HTR-8/SVneo (cell line): ENCODE results near the gene NFAT5.
"Not testable (repeated sequence)": the region's sequence is repeated elsewhere in the genome, so short reads cannot be mapped to it uniquely, and the experiment has no call there.

Source experiments
- DNase-seq: peaks from one replicate; pipeline ENCODE4 v3.0.0; 2011; ENCODE audit warnings: low spot score, mixed read lengths; ENCODE audit not compliant: insufficient read length
- FAIRE-seq: peaks from 2 replicates; lab custom pipeline; 2011; peaks lifted over from hg19 to GRCh38; lab: Jason Lieb, UNC

NFAT5 gene, protein sequence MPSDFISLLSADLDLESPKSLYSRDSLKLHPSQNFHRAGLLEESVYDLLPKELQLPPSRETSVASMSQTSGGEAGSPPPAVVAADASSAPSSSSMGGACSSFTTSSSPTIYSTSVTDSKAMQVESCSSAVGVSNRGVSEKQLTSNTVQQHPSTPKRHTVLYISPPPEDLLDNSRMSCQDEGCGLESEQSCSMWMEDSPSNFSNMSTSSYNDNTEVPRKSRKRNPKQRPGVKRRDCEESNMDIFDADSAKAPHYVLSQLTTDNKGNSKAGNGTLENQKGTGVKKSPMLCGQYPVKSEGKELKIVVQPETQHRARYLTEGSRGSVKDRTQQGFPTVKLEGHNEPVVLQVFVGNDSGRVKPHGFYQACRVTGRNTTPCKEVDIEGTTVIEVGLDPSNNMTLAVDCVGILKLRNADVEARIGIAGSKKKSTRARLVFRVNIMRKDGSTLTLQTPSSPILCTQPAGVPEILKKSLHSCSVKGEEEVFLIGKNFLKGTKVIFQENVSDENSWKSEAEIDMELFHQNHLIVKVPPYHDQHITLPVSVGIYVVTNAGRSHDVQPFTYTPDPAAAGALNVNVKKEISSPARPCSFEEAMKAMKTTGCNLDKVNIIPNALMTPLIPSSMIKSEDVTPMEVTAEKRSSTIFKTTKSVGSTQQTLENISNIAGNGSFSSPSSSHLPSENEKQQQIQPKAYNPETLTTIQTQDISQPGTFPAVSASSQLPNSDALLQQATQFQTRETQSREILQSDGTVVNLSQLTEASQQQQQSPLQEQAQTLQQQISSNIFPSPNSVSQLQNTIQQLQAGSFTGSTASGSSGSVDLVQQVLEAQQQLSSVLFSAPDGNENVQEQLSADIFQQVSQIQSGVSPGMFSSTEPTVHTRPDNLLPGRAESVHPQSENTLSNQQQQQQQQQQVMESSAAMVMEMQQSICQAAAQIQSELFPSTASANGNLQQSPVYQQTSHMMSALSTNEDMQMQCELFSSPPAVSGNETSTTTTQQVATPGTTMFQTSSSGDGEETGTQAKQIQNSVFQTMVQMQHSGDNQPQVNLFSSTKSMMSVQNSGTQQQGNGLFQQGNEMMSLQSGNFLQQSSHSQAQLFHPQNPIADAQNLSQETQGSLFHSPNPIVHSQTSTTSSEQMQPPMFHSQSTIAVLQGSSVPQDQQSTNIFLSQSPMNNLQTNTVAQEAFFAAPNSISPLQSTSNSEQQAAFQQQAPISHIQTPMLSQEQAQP (N-terminal part only)

DNA sequence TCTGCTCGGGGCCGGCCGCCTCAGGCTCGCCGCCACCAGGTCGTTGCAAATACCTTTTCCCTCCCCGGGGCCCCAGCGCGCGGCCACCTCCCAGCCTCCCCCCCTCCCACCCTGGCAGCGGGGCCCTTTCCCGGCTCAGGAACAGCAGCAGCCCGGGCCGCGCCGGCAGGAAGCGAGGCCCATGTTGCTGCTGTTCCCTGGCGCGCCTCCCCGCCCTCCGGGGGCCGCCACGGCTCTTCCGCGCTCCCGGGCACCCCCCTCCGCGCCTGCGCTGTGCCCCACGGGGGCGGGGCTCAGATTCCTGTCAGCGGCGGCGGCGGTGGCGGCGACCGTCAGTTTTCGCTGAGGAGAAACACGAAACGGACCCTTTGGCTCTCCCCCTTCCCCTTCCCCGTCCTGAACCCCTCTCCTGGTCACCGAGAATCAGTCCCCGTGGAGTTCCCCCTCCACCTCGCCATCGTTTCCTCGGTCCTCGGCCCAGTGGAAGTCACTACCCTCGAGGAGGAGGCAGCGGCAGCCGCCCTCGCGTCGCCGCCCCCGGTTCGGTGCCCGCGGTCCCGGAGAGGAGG, at the start of gene NFAT5:
TSS of gene NFAT5 (plus strand) at position 296 of the 569 bp plus-strand sequence. CDS start 336 bp downstream, outside the sequence.
- FAIRE-seq (peak; percentile 38), DNase-seq (peak; percentile 89)

DNA sequence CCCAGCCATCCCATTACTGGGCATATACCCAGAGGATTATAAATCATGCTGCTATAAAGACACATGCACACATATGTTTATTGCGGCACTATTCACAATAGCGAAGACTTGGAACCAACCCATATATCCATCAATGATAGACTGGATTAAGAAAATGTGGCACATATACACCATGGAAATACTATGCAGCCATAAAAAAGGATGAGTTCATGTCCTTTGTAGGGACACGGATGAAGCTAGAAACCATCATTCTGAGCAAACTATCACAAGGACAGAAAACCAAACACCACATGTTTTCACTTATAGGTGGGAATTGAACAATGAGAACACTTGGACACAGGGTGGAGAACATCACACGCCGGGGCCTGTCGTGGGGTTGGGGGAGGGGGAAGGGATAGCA, 47.9 kb upstream of the NFAT5 start:
- DNase-seq, FAIRE-seq: not testable (repeated sequence)

DNA sequence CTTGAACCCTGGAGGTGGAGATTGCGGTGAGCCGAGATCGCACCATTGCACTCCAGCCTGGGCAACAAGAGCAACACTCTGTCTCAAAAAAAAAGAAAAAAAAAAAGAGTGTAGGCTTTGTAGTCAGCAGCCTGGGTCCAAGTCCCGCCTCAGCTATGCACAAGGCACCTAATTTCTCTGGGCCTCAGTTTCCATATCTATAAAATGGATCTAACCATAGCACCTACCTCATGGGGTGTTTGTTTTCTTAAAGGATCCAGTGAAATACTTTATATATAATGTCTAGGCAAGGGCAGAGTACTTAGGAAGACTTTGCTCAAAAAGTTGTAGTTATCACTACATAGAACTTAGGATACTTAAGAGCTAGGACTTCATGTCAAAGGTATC, 45.4 kb upstream of the NFAT5 start:
- no peak for FAIRE-seq
- no peak for DNase-seq

DNA sequence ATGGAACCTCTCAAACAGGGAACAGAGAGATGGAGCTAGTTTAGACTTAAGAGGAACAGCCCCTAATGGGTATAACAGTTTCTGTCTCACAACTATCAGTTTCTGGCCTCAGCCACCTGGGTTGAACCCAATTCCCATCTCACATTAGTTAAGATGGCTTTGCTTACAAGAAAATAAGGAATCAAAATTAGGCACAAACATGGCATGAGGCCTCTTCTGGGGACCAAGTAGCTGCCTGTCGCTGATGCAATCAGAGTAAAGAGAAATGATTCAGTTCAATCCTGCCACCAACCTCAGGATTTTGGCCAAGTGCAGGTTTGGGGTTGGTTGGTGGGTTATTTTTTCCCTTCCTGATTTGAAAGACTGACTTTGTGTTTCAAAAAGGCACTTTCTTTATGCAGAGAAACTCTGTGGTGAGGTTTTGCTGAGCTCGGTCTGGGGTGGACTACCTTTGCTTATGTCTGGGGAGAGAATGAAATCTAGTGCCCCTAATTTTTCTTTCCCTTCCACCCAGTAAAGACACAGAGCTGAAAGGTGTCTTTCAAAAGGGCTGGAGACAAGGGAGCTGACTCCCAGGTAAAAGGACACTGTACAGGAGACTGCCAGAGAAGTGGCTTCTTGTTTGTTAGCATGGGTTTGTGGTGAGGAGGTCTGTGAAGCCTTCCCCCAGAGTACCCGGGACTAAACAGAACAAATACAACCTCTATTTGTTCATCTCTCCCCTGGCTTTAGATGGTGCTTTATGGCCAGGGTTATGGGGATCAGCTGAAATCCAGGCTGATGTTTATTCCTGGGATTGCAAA, 44.8 kb upstream of the NFAT5 start:
- FAIRE-seq (no peak), DNase-seq (no peak)

DNA sequence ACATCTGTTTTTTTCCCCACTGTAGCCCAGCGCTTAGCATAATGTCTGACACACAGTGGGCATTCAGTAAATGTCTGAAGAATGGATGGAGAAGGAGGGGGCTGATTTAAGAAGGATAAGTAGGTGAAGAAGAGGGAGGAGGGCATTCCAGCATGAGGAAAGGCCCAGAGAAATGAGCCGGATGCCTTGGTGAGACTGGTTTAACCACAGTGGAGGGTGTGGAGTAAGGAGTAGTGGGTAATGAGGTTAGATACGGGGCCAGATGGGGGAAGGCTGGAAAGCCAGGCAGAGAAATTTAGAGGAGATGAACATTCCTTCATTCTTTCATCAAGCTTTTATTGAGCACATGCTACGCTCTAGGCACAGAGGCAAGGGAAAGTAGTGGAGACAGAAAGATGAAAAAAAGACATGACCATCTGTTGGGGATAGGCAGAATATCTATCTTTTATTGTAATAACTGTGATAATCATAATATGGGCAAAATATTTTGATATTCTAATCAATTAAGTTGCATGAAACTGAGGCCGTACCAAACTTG, 43.7 kb upstream of the NFAT5 start:
- FAIRE-seq (no peak), DNase-seq (no peak)

DNA sequence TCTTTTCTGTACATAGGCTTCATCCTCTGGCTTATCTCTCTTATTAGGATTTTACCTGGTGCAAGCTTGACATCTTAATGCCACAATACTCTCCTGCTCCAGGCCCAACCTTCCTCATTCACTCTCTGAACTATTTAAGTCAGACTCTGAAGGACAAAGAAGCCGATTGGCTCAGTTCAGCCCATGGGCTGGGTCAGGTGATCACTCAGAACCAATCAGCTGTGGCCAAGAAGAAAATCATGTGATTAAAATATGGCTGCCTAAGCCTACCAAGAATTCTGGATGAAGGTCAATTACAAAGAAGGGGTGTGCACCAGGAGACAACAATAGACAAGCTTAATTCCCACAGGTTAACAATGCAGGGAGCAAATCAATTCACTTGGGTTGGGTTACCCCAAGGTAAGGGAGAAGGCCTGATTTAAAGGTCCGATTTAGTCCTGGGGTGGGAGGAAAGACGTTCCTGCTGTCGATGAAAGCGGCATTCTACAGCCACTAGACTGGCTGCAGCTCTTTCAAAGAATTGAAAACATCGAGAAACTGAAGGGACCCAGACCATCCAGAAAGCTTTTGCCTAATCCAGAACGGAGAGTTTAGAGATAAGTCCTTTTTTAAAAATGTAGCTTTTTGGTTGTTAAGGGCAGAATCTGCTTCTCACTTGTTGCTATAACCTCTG, 42.9 kb upstream of the NFAT5 start:
- FAIRE-seq: no peak
- no peak for DNase-seq

DNA sequence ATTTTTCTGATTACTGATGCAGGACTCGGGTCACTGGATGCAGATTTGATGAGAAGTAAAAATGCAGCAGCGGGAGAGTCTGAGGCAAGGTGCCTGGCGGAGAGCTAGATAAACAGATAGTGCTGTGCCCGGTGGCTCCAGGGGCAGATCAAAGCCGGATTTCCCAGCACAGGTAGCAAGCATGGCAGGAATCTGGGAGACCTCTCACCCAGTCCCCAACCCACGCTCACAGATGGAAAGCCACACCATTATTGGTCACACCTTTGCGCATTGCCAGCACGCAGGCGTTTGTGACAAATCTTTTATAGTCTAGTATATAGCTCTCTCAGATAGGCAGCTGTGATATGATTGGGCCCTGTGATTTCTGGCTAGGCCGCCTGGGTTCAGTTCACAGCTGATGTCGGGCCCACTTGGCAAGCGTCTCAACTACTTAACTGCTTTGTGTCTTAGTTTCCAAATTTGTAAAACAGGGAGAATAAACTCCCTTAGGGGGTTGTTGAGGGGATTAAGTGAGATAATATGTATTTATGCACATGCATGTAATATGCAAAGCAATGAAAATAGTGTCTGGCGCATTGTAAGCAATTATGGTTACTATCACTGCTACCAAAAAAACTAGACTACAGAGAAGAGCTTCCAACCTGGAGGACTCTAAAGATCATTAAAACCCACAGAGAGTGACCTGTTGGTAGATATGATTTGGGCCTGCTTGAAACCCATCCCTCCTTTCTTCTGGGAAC, 42.0 kb upstream of the NFAT5 start:
- FAIRE-seq (no peak), DNase-seq (no peak)

DNA sequence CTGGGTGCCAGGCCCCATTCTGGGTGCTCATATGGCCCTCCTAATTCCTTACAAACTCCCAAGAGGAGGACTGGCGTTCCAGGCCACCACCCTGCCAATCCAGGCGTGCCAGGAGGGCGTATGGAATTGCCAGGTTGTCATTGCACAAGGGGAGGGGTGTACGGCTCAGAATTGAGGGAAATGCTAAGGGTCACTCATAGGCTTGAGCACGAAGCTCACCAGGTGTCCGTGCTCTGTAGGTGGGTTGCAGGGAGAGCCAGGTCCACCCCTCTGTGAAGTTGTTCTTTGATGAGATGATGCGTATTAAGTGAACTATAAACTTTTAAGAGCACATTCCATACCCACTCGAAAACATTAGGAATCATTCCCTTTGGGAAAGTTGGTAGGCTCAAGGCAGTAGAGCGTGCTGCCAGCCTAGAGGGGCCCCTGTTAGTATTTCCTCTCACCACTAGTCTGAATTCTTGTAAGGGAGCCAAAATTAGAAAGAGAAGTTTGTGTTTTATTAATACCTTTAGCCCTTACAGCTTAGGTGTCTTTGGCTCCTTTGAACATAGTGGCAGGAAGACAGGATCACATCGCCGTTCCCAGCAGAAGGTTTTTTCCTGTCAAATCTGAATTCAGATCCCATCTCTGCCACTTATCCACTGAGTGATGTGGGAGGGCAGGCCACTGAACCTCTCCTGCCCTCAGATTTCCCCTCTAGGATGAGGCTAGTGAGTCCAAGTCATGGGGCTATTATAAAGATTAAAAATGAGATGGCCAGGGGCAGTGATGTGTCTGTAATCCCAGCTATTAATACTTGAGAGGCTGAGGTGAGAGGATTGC, 38.7 kb upstream of the NFAT5 start:
- no peak for FAIRE-seq
- DNase-seq: no peak

DNA sequence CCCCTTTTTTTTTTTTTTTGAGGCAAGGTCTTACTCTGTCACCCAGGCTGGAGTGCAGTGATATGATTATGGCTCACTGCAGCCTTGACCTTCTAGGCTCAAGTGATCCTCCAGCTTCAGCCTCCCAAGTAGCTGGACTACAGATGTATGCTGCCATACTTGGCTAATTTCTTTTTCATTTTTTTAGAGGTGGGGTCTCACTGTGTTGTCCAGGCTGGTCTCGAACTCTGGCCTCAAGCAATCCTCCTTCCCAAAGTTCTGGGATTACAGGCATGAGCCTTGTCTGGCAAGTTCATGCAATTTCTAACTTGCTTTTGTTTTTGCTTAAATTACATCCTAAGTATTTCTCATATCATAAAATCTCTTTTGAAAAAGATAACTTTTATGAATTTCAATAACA, 33.8 kb upstream of the NFAT5 start:
- no peak for DNase-seq
- no peak for FAIRE-seq

DNA sequence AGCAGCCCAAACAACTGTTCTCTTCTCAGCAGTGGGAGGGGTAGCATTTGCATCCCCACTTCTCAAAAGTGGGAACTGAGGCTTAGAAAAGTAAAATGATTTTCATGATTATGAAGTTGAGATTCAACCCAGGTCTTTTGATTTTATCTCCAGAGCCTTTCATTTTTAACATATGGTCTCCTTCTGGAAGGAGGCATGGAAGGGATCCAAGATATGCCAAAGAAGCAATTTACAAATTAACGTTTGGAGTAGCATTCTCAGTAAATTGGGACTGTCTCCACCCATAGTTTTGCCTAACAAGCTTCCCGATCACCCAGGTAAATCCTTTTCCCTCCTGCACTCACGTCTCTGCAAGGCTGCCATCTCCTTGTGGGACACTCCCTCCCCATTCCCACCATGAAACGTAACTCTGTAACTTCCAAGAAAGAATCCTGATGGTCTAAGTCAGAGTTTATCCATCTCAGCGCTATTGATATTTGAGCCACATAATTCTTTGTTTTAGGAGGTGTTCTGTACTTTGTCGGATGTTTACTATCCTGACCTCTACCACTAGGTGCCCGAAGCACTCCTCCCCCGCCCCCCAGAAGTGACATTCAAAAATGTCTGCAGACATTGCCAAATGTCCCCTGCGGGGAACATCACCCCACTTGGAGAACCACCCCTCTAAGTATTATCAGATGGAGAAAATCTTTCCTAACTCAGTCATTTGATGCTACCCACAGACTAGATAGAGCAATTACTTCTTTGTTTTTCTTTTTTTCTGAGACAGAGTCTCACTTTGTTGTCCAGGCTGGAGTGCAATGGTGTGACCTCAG, 32.9 kb upstream of the NFAT5 start:
- no peak for DNase-seq
- FAIRE-seq: no peak

DNA sequence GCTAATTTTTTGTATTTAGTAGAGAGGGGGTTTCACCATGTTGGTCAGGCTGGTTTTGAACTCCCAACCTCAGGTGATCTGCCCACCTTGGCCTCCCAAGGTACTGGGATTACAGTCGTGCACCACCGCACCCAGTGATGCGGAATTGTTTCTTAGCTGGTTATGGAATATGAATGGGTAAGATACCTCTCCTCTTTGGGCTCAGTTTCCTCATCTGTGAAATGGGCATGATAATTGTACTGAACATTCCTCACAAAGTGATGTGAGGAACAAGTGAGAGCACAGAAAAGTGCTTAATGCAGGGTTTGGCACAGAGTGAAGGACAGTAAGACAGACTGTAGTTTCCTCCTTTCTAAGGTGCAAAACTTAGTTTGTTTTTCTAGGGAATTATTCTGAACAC, 31.0 kb upstream of the NFAT5 start:
- no peak for FAIRE-seq
- no peak for DNase-seq

DNA sequence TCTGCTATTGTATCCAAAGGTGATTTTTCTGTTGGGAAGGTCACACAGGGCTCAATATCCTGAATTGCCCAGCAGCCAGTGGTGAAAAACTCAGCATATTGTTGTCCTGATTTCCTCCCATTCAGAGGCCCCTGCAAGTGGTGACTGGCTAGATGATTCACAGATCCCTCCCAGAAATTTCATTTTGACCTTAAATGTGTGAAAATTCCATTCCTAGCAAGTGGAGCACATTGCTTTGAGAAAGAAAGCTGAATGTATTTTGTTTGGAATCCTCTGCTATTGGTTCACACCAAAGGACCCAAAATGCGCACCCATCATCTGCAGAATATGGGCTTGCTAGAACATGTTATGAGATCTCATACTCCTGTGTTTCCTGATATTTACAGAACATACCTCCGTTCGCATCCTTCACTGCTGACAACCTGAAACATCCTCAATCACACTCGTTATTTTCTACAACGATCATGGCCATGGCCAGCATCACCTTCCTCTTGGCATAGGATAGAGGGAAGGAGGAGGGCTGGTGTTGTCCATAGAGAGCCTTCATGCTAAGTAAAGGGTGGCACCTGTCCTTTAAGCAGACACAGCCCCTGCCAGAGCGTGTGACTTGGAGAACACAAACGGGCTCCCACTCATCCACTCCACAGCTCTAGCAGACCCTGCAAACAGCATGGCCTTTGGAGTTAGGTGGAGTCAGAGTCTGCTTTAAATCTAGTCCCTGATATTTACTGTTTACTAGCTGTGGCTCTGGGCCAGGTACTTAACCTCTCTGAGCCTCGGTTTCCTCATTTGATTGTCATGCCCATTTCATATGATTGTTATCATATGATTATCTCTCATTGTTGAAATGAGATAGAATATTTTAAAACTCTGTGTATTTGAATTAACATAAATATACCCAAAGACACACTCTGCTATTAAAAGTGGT, 30.4 kb upstream of the NFAT5 start:
- FAIRE-seq (no peak), DNase-seq (no peak)

DNA sequence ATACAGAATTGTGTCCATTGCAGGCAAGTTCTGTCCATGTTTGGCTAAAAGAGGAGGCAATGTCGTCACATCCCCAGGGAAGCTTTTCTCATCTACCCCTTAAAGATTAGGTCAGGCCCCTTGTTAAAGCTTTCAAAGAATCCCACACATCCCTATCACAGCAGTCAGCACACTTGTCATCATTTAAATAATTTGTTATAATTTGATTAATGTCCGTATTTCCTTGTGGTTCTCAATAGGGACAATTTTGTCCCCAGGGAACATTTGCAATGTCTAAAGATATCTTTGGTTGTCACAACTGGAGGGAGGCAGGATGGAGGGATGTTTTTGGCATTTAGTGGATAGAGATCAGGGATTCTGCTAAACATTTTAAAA, 28.1 kb upstream of the NFAT5 start:
- FAIRE-seq: no peak
- DNase-seq: no peak

DNA sequence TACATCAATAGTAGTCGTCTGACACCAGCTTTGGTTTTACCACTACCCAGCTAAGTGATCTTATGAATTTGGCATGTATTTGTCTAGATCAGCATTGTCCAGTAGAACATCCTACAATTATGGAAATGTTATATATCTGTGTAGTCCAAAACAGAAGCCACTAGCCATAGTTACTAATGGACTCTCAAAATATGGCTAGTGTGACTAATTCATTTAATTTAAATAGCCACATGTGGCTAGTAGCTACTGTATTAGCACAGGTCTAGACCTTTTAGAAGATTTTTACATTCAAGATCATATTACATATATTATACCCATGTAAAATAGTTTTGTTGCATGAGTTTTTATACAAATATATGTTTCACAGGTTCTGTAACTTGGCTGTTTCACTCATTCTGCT, 27.0 kb upstream of the NFAT5 start:
- DNase-seq (no peak), FAIRE-seq (no peak)

DNA sequence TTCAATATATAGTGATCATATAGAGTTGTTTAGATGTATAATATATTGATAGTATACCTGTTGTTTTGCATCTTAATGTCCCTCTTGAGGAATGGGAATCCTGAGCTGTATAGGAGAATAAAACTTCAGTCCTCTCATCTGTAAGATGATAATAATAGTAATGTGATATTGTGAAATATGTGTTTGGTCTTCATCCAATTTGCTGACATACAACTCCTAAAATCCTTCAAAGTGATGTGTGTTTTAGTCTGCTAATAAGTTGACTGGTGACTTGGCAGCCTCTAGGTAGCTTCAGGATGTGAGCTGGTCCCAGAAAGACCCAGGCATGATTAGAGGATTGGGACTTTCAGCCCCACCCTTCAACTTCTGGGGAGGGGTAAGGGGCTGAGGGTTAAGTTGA, 22.8 kb upstream of the NFAT5 start:
- FAIRE-seq: no peak
- DNase-seq: no peak
